ENCODE data around the gene PAX2.

PAX2 gene

DNA sequence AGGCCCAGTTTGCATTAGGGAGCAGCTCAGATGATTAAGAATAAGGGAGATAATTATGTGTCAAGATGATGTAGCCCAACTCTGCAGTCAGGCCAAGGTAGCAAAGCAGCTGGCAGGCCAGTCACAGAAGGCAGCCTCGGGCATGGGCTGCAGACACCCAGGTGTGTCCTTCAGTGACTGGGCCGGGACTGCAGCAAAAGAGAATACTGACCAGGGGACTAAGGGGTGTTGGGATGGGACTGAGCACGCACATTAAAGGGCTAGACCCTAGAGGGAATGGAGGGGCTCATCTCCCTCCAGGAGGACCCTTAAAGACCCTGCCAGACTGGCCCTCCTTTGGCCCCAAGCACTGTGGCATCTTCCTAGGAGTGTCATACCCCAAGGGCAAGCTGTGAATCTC lies 38.7 kb downstream of the PAX2 start:
- no peak for DNase-seq (ENCODE audit: low spot score)

DNA sequence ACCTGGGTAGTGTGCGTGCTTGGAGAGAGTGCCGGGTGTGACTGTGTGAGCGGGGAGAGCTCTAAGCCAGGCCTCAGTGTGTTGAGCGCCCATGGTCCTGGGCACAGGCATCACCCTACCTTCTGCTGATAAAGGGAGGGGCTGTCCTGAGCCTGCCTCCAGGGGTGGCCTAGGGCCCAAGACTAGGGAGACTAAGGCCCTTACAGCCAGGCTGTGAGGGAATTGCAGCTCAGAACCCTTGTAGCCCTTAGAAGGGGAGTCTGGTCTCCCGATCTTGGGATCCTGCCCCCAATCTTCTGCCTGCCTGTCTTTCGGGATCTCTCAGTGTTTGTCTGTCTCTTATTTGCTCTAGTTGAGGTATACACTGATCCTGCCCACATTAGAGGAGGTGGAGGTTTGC lies 41.2 kb downstream of the PAX2 start:
- no peak for DNase-seq (ENCODE audit: low spot score)

DNA sequence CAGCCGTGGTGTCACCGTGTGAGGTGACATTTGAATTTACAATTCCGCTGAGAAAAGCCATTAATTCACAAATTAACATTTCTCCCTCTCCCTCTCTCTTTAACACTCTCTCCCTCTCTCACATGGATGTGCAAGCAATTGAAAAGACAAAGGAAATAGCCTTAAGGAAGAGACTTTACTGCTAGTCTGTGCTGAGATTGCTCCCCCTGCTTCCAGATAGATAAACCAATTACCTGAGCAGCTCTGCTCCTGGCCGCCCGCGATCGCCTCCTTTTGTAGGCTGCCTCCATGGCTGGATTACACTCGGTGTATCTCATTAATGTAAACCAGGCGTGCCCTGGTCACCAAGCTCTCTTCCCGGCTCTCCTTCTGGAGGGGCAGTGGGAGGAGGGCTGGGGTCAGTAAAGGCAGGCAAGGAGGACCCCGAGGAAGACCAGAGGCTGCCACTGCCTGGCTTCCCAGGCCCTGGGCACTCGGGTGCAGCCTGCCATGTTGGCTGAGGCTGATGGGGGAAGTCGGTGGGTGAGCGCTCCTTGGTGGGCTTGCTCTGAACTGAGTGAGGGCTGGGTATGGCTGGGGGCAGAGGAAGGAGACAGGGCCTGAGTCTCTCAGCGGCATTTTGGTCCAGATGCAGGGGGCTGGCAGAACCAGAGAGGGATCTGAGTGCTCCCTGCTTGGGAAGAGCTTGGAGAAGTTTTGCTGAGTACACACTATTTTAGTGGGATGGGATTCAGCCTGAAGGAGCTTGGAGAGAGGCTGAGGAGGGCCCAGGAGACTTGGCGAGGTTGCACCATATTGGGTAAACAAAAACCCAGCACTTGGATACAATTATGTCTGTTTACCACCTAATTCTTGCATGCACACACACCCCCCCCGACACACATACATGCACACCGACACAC lies 42.9 kb downstream of the PAX2 start:
- peak; percentile 68 for DNase-seq (ENCODE audit: low spot score)

DNA sequence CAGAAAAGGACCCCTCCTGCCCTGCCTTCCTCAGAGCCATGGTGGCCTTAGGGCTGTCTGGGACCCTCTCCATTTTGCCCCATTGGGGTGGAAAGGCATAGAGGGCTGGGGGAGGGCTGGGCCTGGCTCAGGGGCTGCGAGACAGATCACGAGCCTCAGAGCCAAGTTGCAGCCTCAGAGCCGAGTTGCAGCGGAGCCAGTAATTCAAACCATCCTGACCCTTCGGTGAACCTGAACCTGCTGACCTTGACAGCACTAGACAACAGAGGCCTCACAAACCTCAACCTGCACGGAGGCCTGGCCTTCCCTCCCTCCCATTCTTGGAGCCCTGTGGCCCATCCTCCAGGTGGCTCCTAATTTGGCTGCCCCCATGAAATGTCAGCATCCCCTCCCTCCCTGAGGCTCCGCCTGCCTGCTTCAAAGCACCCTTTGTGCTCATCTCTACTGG lies 45.4 kb downstream of the PAX2 start:
- DNase-seq (ENCODE audit: low spot score): no peak

DNA sequence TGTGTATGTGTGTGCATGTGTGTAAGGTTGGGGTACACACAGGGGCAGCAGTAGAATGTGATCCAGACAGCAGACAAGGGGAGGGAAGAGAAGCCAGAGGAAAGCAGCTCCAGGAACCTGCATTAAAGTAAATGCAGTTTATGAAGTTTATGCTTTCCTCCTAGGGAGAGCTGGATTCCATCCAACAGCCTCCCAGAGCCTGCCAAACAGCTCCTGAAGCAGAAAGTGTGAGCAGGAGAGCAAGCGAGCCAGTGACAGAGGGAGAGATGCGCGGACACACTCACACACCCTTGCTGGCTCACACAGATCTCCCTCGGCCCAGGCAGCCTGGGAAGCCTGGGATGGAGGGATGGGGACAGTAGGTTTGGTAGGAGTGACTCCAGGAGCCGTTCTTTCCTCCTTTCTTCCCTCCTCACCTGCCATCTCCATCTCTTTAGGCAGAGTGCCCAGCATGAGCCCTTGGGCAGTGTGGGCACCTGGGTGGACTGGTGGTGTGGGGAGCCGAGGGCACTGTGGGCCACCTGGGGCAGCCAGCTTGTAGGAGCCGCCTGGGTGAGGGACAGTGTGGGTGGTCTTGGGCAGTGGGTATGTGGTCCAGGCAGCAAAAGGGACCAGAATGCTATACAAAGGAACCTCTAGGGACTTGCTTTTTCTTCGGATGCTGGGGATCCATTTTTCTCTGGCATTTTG lies 46.1 kb downstream of the PAX2 start:
- no peak for DNase-seq (ENCODE audit: low spot score)

DNA sequence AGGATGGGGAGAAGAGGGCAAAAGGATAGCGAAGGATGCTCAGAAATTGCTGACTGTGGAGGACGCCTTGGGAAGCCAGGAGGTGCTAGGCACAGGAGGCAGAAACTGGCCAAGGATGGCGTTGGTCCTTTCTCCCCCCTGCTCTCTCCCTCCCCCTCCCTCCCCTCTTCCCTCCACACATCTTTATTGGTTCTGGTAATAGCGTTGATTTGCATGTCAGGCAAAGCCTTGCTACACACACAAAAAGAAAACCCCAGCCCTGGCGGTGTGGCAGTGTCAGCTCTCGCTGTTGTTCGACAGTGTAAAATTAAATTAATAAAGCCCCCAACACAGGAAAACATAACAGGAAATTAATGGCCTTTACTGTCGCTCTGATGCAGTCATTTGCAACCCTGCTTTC lies 47.2 kb downstream of the PAX2 start:
- no peak for DNase-seq (ENCODE audit: low spot score)

DNA sequence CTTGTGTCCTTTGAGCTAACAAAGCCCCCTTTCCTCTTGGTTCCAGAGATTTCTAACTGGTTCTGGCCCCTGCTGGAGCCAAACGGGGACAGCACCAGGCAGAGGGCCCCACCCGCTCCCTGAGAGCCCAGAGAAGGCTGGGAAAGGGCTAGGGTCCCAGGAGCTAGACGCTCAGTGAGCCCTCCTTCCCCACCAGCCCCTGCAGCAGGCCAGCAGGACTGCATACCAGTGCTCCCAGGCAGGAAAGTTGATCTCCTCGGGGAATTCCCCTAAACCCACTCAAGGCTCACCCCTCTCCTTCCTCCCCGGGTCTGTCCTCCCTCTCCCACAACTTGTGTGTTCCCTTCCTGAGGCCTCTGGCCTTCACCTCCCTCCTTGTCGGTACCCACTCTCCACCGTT lies 47.7 kb downstream of the PAX2 start:
- DNase-seq (ENCODE audit: low spot score): no peak

DNA sequence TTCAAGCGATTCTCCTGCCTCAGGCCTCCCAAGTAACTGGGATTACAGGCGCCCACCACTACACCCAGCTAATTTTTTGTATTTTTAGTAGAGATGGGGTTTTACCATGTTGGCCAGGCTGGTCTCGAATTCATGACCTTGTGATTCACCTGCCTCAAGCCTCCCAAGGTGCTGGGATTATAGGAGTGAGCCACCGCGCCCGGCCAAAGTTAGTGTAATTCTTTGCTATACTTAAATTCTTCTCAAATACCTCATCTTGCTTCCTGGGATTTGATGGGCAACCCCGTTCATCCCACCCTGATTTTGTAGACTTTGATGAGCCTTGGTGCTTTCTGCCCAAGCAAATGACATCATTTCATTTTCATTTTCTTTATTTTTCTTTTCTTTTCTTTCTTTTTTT lies 54.5 kb downstream of the PAX2 start:
- DNase-seq (ENCODE audit: low spot score): no peak

DNA sequence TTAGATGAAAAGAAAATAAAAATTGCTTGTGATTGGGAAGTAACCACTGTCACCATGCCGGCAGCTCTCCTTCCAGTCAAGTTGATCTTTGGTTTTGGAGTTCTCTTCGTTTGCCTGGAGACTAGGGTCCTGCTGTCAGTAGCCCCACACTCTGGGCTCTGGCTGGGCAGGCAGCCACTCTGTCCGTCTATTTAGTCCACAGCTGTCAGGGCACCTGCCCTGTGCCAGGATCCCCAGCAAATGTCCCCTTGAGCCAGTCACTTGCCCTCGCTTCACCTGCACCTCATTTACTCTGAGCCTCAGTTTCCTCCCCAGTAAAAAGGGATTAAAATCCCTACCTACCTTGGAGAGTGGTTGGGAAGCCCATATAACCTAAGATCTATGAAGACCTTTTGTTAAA lies 55.5 kb downstream of the PAX2 start:
- DNase-seq (ENCODE audit: low spot score): no peak

DNA sequence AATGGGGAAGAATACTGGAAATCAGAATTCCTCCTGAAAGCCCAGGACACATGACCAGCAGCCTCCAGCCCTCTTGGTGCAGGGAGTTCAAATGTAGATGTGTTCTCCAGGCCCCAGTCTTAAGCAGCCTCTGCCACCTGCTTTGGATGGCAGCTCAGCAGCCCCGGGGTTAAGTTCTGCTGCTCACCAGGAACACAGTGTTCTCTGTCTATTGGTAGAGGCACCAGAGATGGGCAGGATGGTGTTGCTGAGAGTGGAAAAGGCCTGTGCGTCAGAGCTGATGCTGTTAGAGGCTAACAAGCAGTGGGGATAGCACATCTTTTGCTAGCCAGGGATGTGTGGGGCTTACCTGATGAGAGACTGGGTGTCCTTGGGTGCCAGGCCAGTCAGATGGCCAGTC lies 56.8 kb downstream of the PAX2 start:
- no peak for DNase-seq (ENCODE audit: low spot score)

DNA sequence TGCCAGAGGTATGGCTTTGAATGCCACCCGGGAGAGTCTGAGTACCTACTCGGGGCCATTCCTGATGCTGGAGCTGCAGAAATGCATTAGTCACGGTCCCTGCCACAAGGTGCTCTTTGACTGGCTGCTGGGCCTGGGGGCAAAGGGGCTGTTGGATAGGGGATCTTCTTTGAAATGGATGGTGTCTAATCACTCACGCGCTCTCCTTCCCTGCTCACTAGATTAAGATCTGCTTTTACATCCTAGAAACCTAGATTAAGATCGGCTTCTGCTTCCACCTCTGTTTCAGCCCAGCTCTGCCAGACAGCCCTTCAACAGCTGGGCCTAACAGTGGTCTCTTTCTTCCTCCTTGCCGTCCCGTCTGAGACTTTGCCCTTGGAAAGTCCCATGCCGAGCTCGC lies 57.2 kb downstream of the PAX2 start:
- no peak for DNase-seq (ENCODE audit: low spot score)

DNA sequence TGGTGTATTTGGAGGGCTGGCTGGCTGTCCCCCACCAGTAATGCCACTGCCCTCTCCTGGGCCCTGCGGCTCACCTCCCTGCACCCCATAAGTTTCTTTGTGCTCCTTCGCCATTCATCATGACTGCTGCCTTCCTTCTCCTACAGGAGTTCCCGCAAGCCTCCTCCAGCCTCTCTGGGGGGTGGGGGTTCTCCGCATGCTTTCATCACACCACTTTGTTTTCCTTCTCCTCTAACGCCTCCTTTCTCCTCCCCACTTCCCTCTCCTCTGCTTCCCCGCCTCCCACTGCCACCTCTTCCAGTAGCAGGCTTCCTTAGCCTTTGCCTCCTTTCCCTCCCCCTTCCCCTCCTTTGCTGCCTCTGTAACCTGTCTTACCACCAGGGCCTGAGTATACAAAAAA lies 58.1 kb downstream of the PAX2 start:
- DNase-seq (ENCODE audit: low spot score): no peak

DNA sequence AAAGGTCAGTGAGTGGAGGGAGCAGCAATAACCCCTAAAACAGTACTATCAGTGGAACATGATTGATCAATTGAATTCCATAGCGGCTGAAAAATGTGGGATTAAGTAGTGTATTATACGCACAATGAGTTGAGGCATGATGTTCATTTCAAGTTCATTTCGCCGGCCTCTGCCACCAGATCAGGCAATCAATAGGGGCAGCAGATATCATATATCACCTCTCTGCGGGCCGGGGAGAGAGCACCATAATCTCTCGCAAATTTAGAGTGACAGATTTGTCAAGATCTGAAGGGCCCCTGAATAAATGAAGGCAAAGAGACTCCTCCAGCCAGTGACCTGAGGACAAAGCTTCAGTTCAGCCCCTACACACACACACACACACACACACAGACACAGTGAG lies 58.5 kb downstream of the PAX2 start:
- no peak for DNase-seq (ENCODE audit: low spot score)

DNA sequence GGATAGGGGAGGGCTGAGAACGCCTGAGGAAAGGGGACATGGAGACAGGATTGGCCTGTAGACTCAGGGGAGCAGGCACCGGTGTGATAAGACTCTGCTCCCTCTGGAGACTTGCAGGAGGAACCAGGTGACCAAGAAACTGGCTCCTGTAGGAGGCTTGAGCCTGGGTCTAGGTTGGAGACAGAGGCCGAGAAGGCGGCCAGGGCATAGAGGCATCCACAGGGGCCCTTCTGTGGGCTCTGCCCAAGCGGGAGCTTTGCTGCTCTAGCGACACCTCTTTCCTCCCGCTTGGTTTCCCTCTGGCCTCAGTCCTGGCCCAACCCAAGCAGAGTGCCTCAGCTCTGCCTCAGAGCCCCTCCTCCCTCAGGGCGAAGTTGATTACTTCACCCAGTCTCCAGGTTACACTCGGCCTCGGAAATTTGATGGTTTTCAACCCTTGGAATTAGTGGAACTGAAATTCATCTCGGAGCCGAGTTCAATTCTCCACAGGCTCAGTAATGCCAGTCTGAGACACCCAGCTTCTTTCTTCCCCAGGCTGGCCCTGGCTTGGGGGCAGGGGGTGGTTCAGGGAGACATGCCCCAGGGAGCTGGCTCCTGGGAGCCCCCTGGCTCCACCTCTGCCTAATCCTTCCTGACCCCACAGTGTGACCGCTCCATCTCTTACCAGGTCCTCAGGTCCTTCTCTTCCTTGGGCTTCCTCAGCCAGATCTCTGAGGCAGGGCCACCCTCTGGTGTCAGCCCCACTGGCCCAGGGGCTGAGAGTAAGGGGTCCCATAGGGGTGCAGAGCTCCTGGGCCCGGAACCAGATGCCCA lies 60.4 kb downstream of the PAX2 start:
- DNase-seq (ENCODE audit: low spot score): no peak

DNA sequence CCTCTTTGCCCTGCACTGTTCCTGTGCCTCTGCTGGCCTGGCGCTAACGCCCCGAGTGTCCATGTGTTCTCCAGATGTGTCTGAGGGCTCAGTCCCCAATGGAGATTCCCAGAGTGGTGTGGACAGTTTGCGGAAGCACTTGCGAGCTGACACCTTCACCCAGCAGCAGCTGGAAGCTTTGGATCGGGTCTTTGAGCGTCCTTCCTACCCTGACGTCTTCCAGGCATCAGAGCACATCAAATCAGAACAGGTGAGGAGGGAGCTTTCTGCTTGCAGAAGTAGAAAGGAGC lies 60.9 kb downstream of the PAX2 start:
- DNase-seq (ENCODE audit: low spot score): no peak

DNA sequence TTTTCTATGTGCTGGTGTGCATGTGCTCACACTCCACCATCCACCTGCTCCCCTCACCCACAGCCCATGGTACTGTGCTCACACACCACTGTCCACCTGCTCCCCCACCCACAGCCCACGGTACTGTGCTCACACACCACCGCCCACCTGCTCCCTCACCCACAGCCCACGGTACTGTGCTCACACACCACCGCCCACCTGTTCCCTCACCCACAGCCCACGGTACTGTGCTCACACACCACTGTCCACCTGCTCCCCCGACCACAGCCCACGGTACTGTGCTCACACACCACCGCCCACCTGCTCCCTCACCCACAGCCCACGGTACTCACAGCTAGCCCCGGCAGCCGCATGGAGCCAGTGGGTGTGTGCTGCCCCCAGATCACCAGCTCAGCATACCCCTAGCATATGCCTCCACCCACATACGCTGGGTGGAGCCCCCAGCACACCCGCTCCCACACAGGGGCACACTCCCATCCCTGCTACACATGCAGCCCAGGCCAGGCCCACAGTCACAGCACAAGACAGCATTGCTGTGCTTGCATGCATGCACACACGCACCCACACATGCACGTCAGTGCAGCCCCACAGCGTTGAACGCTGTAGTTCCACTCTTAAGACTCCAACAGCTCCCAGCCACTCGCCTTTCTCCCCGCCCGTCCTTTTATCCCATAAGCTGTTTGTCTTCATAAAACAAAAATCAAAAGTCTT lies 62.0 kb downstream of the PAX2 start:
- DNase-seq (ENCODE audit: low spot score): no peak

DNA sequence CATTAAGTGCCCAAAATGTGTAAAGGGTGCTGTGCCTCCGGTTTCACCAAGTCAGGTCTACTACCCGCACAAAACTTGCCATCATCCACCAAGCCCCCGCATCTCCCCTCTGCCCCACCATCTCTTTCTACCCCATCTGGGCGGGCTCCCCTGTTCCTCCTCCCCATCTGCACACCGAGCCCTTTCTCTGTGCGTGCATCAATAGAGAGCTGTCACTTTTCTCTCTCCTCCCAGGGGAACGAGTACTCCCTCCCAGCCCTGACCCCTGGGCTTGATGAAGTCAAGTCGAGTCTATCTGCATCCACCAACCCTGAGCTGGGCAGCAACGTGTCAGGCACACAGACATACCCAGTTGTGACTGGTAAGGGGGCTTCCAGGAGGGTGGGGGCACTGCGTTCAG lies 63.5 kb downstream of the PAX2 start:
- no peak for DNase-seq (ENCODE audit: low spot score)

DNA sequence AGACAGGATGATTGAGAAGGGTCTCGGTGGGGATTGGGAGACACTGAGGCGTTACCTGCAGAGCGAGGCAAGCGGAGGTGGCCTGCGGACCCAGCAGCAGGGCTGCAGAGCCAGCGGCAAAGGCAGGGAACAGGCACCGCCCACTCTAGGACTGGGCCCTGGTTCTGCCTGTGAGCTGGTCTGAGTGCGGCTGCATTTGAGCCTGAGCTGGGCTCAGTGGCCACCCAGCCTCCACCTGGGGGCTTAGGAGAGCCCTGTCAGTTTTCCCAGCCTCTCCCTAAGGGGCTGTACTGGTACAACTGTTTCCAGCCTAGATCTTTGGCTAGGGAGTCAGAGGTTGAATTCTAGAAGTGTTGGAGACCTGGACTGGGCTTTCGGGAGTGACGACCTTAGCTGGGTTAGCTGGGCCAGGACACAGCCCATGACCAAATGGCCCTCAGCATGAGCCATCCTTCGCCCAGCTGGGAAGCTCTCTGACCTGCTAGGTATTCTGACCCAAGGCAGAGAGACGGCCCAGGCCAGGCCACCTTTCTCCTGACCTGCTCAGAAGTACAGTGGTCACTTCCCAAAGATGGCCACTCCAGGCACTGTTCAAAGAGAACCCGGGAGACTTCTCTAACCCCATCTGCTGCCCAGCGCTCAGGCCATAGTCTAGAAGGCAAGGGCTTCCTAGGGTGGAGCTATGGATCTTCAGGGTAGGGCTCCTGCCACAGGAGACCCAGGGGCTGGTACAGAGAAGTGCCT lies 64.9 kb downstream of the PAX2 start:
- no peak for DNase-seq (ENCODE audit: low spot score)

DNA sequence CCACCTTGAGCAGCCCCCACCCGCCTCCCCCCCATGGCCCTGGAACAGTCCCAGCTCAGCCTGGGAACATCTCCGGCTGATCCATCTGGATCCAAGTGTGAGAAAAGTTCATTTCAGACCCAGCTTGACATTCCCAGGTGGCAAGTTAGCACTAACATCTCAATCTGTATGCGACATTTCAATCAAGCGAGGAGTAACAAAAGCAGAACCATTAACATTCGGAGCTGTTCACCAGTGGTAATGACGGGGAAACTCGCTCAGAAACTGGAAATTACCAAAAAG lies 65.4 kb downstream of the PAX2 start:
- DNase-seq (ENCODE audit: low spot score): no peak

DNA sequence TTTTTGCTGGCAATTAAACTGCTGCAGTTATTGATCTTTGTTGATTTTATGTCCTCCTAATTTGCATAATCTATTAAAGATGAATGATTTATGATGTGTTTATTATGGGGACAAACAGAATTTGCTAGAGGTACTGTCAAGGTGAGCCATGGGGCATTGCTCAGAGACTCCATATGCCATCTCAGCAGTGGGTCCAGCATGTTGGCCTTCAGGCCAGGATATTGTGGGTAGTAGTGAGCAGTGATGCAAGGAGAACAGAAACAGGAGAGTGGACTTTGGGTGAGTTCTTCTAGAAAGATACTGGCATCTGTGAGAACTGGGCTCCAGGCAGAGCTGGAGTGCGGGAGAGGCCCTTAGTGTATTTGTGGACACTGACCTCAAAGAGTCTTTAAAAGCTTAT lies 65.9 kb downstream of the PAX2 start:
- DNase-seq (ENCODE audit: low spot score): no peak
